ENCODE data around the gene NUBP2.
"Not testable (repeated sequence)": the region's sequence is repeated elsewhere in the genome, so short reads cannot be mapped to it uniquely, and the experiment has no call there.

NUBP2 gene

DNA sequence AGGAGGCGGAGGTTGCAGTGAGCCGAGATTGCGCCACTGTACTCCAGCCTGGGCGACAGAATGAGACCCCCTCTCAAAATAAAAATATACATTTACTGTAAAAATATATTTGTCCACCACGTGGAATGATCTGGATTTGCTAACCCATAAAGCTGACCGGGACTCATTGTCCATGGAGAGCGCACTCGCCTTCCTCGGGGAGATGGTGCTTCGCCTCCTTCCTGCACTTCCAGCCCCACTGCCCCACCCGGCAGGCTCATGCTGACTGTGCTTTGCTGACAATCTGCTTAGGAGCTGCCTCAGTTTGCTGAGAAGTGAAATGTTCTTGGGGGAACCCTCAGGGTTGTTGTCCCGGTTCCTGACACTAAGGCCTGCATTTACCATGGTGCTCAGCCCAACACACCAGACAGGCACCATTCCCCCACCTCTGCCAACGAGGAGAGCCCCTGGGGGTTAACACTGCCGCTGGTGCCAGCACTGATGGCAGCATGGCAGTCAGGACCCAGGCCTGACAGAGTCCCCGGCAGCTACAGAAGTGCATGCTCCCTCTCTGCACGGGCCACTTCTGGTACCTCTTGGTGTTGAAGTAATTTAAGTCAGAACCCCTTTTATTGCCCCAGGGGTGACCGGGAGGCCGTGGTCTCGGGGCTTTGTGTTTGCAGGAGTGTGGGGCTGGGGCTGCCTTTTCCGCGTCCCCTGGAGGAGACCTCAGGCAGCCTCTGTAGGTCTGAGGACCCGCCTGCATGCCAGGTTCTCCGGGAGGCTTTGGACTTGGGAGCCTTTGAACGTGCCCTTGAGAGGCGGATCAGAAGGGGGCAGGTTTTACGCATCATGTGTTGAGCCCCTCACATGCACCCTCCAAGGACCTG lies 2.5 kb downstream of the NUBP2 start:
- no peak for DNase-seq (ENCODE audit: low read depth, low spot score)

DNA sequence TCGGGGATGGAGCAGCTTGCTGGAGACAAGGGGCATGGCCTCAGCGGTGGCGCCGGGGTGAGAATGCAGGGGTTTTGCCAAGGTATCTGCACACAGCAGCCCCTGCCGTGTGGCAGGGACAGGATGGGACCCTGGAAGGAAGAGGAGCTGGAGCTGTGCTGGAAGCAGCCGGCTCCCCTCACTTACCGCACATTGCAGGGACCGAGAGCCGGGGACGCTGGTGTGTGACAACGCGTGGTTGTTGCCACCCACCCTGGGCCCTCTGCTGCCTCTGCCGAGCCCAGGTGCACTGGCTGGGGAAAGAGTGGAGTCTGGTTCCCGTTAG lies 3.0 kb downstream of the NUBP2 start:
- no peak for DNase-seq (ENCODE audit: low read depth, low spot score)

DNA sequence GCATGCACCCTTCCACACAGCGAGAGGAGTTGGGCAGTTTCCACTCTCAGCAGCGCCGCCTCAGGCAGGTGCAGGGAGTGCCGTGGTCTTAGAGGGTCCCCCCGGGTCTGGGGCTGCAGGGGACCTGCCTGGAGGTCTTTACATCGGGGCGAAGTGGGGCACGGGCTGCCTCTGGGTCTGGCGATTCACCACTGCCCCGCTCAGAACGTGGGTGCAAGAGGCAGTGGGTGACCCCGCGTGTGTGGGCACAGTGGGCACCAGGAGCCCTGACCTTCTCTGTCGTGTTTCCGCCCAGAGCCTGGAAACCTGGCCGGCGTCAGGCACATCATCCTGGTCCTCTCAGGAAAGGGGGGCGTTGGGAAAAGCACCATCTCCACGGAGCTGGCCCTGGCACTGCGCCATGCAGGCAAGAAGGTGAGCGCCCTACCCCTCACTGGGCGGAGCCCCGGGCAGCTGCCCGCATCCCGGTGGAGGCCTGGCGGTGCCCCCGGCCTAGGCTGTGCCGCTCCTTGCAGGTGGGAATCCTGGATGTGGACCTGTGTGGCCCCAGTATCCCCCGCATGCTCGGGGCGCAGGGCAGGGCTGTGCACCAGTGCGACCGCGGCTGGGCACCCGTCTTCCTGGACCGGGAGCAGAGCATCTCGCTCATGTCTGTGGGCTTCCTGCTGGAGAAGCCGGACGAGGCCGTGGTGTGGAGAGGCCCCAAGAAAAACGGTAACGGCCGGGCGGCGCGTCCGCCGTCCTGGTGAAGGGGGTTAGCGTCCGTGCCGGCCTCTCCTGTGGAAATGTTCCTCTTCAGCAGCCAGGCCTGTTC lies 3.7 kb downstream of the NUBP2 start:
- no peak for DNase-seq (ENCODE audit: low read depth, low spot score)

DNA sequence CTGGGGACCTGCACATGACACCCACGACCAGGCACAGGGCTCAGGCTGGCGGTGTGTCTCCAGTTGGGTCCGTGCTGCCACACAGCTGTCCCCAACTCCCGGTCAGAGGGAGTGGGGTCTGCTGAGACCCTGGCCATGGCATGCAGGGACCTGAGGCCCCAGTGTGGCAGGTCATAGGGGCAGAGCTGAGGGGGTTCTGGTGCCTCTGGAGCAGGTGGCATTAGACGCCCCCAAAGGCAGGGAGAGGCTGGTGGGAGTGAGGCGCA lies 4.2 kb downstream of the NUBP2 start:
- no peak for DNase-seq (ENCODE audit: low read depth, low spot score)

DNA sequence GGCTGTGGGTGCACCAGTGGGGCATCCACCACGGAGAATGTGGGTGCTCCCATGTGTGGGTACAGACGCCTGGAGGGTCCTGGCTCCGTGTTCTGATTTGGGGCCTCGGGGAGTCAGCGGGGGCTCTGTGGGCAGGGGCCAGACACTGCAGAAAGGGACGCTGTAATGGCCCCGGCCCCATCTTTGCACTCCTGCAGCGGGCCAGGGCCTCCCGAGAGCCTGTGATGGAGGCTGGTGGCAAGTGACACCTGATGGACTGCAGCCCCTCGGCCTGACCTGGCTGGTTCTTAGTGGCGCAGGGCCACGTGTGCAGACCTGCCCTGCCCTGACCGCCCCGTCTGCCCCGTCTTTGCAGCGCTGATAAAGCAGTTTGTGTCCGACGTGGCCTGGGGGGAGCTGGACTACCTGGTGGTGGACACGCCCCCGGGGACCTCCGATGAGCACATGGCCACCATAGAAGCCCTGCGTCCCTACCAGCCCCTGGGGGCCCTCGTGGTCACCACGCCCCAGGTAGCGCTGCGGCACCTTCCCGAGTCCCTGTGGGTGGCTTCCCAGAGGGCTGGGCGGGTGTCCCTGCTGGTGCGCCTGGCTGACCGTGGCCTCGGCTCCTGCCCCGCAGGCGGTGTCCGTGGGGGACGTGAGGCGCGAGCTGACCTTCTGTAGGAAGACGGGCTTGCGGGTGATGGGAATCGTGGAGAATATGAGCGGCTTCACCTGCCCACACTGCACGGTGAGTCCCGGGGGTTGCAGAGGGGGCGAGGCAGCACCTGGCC lies 4.7 kb downstream of the NUBP2 start:
- DNase-seq (ENCODE audit: low read depth, low spot score): no peak

DNA sequence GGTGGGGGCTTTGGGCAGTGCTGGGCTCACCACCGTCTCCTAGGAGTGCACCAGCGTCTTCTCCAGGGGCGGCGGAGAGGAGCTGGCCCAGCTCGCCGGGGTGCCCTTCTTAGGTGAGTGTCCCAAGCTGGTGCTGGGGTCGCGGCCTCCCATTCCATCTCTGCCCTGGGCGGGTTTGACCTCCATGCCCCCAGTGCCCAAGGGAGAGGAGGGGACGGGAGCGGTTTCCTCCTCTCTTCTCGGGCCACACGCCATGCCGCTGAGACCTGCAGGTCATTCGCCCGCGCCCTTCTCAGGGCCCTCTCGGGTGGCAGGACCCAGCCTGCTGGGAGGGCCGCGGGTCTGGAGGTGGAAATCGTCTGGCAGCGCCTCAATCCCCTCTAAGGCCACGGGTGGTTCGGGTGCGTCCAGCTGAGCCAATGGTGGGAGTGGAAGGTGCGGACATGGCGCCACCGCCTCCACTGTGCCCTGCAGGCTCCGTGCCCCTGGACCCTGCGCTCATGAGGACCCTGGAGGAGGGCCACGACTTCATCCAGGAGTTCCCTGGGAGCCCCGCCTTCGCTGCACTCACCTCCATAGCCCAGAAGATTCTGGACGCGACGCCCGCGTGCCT lies 5.4 kb downstream of the NUBP2 start:
- no peak for DNase-seq (ENCODE audit: low read depth, low spot score)

DNA sequence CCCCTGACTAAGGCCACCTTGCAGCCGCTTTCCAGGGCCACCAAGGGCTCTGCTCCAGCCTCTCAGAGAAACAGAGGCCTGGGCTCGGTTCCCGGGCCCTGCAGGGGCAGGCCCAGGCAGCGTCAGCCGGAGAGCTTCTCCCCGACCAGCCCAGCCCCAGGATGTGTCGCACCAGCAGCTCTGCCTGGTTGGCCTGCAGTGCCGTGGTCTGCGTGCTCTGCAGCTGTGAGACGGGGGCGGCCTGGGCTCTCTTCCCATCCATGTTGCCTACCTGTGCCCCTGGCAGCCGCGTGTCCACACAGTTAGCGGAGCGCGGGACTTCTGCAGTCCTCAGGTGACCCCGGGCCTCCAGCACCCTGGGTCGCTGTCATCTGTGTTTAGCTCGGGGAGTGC lies 5.9 kb downstream of the NUBP2 start:
- DNase-seq (ENCODE audit: low read depth, low spot score): no peak

DNA sequence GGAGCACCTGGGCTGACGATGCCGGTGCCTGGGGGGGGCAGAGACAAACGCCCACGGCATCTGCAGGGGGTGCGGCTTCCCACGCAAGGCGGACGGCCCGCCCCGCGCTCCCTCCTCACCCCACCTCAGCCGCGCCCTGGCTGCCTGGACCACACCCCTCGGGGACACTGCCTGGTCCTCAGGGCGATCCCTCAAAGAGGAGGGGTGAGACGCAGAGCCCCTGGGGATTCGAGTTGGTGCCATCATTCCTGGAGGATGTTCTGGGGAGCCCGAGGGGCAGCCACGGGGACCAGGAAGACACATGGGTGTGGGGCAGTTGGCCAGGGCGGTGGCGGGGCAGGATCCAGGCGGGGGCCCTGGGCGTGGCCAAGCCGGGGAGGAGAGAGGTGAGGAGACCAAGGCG lies 6.9 kb downstream of the NUBP2 start:
- no peak for DNase-seq (ENCODE audit: low read depth, low spot score)

DNA sequence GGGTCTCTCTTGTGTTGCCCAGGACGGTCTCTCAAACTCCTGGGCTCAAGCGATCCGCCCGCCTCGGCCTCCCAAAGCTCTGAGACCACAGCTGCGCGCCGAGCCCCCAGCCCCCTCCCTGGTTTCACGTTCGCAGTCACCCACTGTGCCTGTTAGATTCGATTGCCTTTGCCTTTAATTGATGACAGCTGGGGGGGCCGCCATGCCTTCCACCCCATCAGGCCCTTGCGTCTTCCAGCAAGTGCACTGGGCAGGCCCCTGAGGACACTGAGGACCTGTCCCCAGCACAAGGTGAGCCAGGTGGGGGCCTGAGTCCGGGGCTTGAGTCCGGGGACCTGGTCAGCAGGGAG lies 7.5 kb downstream of the NUBP2 start:
- no peak for DNase-seq (ENCODE audit: low read depth, low spot score)

DNA sequence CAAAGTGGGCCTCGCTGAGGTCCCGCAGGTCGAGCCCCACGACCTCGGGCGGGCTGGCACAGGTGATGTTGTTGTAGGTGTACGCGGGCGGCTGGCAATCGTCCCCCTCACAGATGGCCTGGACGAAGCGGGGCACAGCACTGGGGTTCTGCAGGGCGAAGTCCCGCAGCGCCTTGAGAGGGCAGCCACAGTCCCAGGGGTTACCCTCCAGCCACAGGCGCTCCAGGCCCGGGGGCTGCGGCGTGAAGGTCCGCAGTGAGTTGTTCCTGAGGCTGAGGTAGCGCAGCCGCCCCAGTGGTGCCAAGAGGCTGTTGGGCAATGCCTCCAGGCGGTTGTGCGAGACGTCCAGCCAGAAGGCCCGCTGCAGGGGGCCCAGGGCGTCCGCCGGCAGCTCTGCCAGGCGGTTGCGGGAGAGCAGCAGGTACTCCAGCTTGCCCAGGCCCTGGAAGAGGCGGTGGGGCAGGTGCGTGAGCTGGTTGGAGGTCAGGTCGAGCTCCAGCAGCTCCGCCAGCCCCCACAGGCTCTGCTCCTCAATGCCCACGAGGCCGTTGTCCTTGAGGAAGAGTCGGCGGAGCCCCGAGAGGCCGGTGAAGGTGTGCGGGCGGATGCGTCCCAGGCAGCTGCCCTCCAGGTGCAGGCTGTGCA lies 8.0 kb downstream of the NUBP2 start:
- no peak for DNase-seq (ENCODE audit: low read depth, low spot score)

DNA sequence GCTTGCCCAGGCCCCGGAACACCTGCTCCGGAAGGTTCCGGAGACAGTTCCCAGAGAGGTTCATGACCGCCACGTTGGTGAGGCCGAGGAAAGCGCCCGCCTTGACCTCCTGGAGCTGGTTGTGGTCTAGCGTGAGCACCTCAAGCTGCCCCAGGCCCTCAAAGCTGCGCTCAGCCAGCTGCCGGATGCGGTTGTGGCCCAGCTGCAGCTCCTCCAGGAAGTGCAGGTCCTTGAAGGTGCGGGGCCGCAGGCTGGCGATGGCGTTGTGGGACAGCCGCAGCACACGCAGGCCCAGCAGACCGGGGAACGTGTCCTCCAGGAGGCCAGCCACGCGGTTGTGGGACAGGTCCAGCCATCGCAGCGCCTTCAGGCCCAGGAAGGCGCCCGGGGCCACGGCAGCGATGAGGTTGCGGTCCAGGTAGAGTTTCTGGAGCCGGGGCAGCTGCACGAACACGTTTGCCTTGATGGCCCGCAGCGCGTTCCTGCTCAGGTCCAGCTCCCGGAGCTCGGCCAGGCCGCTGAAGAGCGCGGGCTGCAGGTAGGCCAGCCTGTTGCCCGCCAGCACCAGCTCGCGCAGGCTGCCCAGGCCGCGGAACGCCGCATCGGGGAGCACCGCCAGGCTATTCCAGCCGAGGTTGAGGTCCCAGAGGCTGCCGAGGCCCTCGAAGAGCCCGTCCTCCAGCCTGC lies 8.6 kb downstream of the NUBP2 start:
- DNase-seq (ENCODE audit: low read depth, low spot score): no peak

DNA sequence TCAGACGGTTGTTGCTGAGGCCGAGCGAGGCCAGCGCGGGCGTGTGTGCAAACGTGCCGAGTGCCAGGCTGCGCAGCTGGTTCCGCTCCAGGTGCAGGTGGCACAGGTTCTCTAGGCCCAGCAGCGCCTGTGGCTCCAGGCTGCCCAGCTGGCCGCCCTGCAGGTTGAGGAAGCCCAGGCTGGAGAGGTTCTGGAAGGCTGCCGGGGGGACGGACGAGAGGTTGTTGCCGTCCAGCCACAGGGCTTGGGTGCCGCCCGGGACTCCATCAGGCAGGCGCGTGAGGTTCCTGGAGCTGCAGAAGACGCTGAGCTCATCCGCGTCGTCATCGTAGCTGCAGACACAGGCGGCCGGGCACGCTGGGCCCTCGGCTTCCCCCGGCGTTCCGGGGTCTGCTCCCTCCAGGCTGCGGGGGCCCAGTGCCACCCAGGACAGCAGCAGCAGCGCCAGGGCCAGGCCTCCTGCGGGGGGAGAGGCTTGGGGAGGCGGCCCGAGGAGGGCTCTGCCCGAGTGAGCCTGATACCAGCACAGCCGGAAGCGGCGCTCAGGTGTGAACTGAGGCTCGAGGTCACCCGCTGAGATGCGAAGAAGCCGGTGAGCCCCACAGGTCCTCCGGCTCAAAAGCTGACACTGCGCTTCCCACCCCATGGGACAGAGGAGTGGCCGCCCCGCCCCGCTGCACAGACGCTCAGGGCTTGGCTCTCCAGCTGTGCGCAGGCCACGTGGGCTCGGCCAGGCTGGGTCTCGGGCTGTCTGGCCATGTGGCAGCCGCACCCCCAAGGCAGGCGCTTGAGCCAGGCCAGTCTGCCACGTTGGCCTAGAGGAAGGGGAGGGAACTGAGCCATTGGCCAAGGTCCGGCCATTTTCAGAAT lies 9.4 kb downstream of the NUBP2 start:
- no peak for DNase-seq (ENCODE audit: low read depth, low spot score)

DNA sequence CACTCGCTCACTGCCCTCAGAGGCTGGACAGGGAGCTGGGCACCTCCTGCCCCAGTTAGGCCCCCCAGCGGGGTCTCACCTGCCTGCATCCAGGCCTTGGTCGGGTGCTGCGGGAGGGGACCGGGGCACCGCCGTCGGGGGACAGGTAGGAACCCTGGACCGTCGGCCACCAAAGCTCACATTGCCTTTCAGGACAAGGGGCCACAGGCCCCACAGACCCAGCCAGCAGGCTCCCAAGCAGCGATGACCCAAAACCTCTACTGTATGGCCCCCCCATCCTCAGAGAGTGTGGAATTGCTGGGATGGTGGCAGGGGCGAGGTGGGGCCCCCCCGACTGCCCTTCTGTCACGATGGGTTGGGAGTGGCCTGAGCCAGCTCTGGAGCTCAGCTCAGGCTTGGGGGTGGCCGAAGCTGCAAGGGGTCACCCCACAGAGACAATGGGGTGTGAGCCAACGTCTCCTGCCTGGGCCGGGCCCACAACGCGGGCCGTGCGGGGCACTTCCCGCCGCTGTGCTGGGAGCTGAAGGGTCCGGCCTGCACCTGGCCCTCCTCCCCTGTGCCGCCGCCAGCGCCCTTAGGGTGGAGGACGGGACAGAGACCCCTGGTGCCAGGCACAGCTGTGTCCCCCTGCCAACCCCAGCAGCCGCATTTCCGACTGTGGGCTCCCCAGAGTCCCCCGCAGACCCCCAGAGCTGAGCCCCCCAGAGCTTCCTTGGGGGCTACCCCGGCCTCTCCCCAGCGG lies 10.2 kb downstream of the NUBP2 start:
- no peak for DNase-seq (ENCODE audit: low read depth, low spot score)

DNA sequence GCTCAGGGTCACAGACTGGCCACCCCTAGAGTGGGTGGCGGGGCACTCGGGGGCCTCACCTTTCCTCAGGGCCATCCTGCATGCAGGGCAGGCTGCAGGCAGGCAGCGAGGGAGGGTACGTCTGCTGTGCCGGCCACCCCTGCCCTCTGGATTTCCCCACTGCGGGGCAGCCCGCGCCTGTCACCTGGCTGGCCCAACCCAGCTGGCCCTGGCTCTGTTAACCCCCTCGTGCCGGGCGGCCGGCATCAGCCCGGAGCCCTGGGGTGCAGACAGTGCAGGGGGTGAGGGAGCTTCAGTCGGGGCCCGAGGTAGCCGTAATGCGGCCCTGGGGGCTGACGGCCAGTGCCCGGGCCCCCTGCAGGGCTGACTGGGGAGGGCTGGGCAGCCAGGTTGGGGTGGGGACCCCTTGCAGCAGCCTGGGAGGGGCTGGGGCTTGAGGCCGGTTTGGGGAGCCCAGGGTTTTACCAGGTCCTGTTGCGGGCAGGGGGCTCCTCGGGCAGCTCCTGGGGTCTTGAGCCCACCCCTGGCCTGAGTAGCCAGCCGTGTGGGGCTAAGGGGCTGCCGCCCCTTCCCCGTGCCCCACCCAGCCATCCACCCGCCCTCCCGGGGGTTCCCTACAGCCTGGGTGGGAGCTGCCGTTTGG lies 10.9 kb downstream of the NUBP2 start, which contains the start of gene IGFALS:
Gene IGFALS, minus strand, starts transcription at position 128 of the 643 bp plus-strand sequence. Its CDS starts 53 bp downstream, at position 75.
- DNase-seq (ENCODE audit: low read depth, low spot score): no peak

DNA sequence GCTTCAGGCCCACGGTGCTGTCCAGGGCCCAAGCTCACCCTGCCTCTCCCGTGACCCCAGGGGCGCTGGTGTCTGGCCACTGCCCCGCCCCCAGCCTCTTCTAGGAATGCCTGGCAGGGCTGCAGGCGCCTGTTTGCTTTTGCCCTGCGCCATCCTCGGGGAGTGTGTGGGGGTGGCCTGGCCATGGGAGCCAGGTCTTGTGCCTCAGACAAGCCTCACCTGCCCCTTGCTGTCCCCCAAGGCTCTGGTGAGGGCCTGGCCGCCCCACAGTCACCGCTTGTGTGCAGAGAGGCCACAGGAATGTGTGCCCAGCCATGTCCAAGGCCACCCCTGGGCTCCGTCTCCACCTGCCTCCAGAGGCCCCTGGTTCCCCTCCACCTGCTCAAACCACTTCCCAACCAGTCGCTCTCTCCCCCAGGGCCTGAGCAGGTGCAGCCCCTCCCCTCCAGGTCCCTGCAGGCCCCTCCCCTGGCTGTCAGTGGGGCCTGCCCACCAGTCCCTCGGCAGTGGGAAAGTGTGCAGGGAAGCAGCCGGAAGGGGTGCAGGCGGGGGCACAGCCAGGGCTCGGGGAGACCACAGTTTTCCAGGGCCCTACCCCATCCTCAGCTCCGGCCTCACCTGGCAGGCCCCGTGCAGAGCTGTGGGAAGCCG lies 11.6 kb downstream of the NUBP2 start:
- no peak for DNase-seq (ENCODE audit: low read depth, low spot score)

DNA sequence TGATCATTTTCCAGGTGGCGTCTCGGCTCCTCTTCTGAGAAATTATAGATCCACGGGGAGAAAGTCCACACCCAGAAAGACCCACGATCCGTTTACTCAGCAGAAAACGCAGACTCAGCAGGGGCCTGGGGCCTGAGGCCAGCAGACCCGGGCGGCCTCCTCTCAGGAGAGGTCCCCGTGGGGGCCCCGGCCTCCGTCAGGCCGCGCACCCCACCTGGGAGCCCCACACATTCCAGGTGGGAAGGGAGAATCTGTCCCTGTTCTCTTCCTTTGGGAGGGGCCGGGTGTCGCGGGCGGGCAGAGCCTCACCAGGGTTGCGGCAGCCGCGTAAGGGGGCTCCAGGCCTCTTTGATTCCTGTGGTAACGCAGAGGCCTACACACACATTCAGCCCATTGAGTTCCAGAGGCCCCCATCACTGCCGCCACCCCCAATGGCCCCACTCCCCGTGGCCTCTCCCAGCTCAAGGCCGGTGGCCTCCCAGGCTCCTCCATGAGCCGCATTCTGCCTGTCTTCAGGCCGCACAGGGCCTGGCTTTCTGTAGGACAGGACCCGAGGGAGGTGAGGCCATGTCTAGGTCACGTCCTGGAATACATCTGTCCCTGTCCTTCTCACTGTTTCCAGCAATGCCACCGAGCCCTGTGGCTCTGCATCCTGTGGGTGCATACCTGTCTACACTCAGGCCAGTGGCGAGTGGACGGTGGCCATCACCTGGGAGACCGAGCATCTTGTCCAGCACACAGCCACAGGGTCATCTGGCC lies 12.3 kb downstream of the NUBP2 start:
- no peak for DNase-seq (ENCODE audit: low read depth, low spot score)

DNA sequence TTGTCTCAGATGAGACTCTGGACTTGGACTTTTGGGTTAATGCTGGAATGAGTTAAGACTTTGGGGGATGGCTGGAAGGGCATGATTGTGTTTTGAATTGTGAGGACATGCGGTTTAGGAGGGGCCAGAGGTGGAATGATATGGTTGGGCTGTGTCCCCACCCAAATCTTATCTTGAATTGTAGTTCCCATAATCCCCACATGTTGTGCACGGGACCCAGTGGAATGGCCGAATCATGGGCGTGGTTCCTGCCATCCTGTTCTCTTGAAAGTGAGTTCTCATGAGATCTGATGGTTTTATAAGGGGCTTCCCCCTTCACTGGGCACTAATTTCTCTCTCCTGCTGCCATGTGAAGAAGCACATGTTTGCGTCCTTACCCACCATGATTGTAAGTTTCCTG lies 16.5 kb downstream of the NUBP2 start:
- not testable (repeated sequence) for DNase-seq (ENCODE audit: low read depth, low spot score)

DNA sequence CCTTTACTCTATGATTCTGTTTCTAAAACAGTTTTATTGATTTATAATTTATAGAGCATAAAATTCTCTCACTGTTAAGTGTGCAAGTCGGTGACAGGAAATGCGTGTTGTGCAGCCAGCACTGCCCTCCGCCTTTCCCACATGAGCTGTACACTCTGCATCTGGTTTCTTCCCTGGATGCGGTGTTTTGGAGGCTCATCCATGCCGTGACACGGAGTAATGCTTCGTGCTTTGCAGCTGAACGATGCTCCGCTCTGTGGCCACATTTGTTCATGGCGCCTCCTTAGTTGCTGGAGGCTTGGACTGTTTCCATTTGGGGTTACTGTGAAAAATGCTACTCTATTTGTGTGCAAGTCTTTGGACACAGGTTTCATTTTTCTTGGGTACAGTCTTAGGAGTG lies 17.9 kb downstream of the NUBP2 start:
- DNase-seq (ENCODE audit: low read depth, low spot score): no peak
